ENCODE results near the gene AUTS2. TPM values are rescaled to one million over a fixed set of nuclear protein-coding genes. Genes with fewer than 3 reads are reported as not detected.

The AUTS2 gene
- total RNA-seq, 1 donor from 2014 or later = 53.0 TPM

- no peaks in the 10 kb centered on the region for H3K4me1 ChIP-seq
- peaks cover 8% of the 10 kb centered on the region for H3K9me3 ChIP-seq
- no peak for DNase-seq (ENCODE audit: extremely low spot score in 2 of 2)
- H3K27me3 ChIP-seq = no peaks in the 10 kb centered on the region
- no peaks in the 10 kb centered on the region for H3K36me3 ChIP-seq
- no peak overlapping the region for H3K4me3 ChIP-seq
- TF ChIP-seq POLR2A (IDR thresholded peaks at IDR 0.05) (no peak), POLR2AphosphoS5 (IDR thresholded peaks at IDR 0.05; ENCODE audit: insufficient read depth in 1 of 2, low read depth in 1 of 2) (no peak)
- TF ChIP-seq, protein P1, sequence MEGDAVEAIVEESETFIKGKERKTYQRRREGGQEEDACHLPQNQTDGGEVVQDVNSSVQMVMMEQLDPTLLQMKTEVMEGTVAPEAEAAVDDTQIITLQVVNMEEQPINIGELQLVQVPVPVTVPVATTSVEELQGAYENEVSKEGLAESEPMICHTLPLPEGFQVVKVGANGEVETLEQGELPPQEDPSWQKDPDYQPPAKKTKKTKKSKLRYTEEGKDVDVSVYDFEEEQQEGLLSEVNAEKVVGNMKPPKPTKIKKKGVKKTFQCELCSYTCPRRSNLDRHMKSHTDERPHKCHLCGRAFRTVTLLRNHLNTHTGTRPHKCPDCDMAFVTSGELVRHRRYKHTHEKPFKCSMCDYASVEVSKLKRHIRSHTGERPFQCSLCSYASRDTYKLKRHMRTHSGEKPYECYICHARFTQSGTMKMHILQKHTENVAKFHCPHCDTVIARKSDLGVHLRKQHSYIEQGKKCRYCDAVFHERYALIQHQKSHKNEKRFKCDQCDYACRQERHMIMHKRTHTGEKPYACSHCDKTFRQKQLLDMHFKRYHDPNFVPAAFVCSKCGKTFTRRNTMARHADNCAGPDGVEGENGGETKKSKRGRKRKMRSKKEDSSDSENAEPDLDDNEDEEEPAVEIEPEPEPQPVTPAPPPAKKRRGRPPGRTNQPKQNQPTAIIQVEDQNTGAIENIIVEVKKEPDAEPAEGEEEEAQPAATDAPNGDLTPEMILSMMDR (IDR thresholded peaks at IDR 0.05) = no peak
- H3K27ac ChIP-seq = no peak overlapping the region
- intact Hi-C loops (cut with DNase I) = no loop called here
Measured at GRCh38 chr7:70156057-70156456, 557.8 kb downstream of the AUTS2 start.

GRCh38 chr7:70159121-70159520 is 560.8 kb downstream of the AUTS2 start:
- Histone ChIP-seq H3K27ac (no peak overlapping the region), H3K27me3 (no peaks in the 10 kb centered on the region), H3K9me3 (no peaks in the 10 kb centered on the region), H3K4me1 (no peaks in the 10 kb centered on the region), H3K4me3 (no peak overlapping the region), H3K36me3 (no peaks in the 10 kb centered on the region)
- intact Hi-C loops (cut with DNase I) = no loop called here
- no peak for DNase-seq (ENCODE audit: extremely low spot score in 2 of 2)
- TF ChIP-seq POLR2A (IDR thresholded peaks at IDR 0.05) = no peak
- TF ChIP-seq, protein P1 (IDR thresholded peaks at IDR 0.05) = no peak
- no peak for TF ChIP-seq POLR2AphosphoS5 (IDR thresholded peaks at IDR 0.05; ENCODE audit: insufficient read depth in 1 of 2, low read depth in 1 of 2)

- Histone ChIP-seq H3K4me1 (no peaks in the 10 kb centered on the region), H3K27ac (no peak overlapping the region), H3K27me3 (no peaks in the 10 kb centered on the region), H3K4me3 (no peak overlapping the region), H3K9me3 (no peaks in the 10 kb centered on the region), H3K36me3 (no peaks in the 10 kb centered on the region)
- intact Hi-C loops (cut with DNase I) = no loop called here
- no peak for DNase-seq (ENCODE audit: extremely low spot score in 2 of 2)
- TF ChIP-seq POLR2AphosphoS5 (IDR thresholded peaks at IDR 0.05; ENCODE audit: insufficient read depth in 1 of 2, low read depth in 1 of 2) (no peak), POLR2A (IDR thresholded peaks at IDR 0.05) (no peak)
- TF ChIP-seq, protein P1 (IDR thresholded peaks at IDR 0.05) = no peak
Measured at GRCh38 chr7:70165477-70166170, 567.3 kb downstream of the AUTS2 start.

GRCh38 chr7:70171369-70171920 is 573.2 kb downstream of the AUTS2 start:
- no peak overlapping the region for H3K4me3 ChIP-seq
- intact Hi-C loops (cut with DNase I) = no loop called here
- TF ChIP-seq, protein P1 (IDR thresholded peaks at IDR 0.05) = no peak
- TF ChIP-seq POLR2AphosphoS5 (IDR thresholded peaks at IDR 0.05; ENCODE audit: insufficient read depth in 1 of 2, low read depth in 1 of 2) = no peak
- no peak for TF ChIP-seq POLR2A (IDR thresholded peaks at IDR 0.05)
- no peak for DNase-seq (ENCODE audit: extremely low spot score in 2 of 2)
- no peaks in the 10 kb centered on the region for H3K27me3 ChIP-seq
- H3K27ac ChIP-seq = no peak overlapping the region
- no peaks in the 10 kb centered on the region for H3K9me3 ChIP-seq
- no peaks in the 10 kb centered on the region for H3K36me3 ChIP-seq
- H3K4me1 ChIP-seq = no peaks in the 10 kb centered on the region

- DNase-seq (ENCODE audit: extremely low spot score in 2 of 2) = no peak
- no peaks in the 10 kb centered on the region for H3K27me3 ChIP-seq
- H3K9me3 ChIP-seq = no peaks in the 10 kb centered on the region
- no peaks in the 10 kb centered on the region for H3K36me3 ChIP-seq
- intact Hi-C loops (cut with DNase I) = no loop called here
- H3K4me3 ChIP-seq = no peak overlapping the region
- H3K27ac ChIP-seq = no peak overlapping the region
- TF ChIP-seq, protein P1 (IDR thresholded peaks at IDR 0.05) = no peak
- no peak for TF ChIP-seq POLR2AphosphoS5 (IDR thresholded peaks at IDR 0.05; ENCODE audit: insufficient read depth in 1 of 2, low read depth in 1 of 2)
- TF ChIP-seq POLR2A (IDR thresholded peaks at IDR 0.05) = no peak
- H3K4me1 ChIP-seq = no peaks in the 10 kb centered on the region
Measured at GRCh38 chr7:70177166-70177565, 578.9 kb downstream of the AUTS2 start.

All from vagina (tissue), 2 donors.